GM19455 (cell line): ENCODE measurements around the gene OR7D2.
"Not testable (repeated sequence)": the region's sequence is repeated elsewhere in the genome, so short reads cannot be mapped to it uniquely, and the experiment has no call there.

Experiments used
- ATAC-seq: cut with Tn5 transposase; IDR thresholded peaks from one replicate; pipeline ENCODE4 v1.9.1; 2021; ENCODE audit not compliant: unreplicated experiment

The OR7D2 gene

DNA sequence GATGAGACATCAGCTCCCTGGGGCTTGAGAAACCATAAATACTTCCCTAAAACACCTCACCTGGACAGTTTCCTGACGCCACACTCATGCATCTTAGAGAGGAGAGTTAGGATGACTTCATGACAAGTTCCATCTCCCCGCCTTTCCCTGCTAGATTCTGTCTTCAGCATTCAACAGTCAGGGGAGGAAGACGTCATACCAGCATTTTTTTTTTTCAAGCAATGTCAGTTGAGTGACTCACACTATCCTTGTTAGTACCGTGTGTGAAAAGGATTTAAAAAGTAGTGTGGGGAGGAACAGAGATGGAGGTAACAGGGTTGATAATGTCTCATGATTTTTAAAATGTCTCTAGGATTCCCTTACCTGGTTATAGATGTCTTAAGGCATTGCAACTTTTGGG is at the start of gene OR7D2:
Gene OR7D2, plus strand, starts transcription at position 79 of the 400 bp plus-strand sequence. CDS start 6,803 bp downstream, outside the sequence.
- no peak for ATAC-seq

- no peak for ATAC-seq
Measured at GRCh38 chr19:9130965-9131364, 47.8 kb upstream of the OR7D2 start.

DNA sequence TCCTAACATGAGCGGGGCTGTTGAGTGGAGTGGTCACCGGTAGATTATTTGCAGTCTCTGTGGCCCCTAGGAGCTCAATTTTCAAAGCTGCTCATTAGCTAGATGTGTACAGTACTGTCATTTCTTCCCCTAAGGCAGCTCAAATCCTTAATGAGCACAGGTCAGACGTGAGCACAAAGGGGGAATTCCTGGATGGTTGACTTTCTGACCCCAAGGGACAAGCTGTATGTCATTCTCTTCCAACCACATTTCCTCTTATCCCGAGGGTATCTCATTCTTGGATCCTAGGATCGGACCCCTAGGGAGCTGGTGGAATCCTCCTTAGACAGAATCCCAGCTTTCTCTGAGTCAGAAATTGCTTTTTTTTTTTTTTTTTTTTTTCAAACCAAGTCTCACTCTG is 46.4 kb upstream of the OR7D2 start:
- ATAC-seq = no peak

- ATAC-seq = peak; percentile 12
Measured at GRCh38 chr19:9139609-9140158, 39.1 kb upstream of the OR7D2 start.

- ATAC-seq = peak; percentile 87
Measured at GRCh38 chr19:9140159-9140874, 38.5 kb upstream of the OR7D2 start, which contains the start of gene ZNF317. TSS of gene ZNF317 (plus strand) at chr19:9140397. CDS start at chr19:9156017, 15,620 bp downstream.

DNA sequence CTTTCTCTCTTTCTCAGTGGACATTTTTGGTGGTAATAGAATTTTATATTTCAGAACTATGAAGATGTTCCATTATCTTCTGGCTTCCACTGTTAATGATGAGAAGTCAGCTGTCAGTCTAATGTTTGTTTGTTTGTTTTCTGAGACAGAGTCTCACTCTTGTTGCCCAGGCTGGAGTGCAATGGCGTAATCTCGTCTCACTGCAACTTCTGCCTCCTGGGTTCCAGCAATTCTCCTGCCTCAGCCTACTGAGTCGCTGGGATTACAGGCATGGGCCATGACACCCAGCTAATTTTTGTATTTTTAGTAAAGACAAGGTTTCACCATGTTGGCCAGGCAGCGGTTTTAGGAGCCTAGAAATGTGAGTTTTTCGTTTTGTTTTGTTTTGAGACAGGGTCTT is 33.9 kb upstream of the OR7D2 start:
- ATAC-seq = no peak

DNA sequence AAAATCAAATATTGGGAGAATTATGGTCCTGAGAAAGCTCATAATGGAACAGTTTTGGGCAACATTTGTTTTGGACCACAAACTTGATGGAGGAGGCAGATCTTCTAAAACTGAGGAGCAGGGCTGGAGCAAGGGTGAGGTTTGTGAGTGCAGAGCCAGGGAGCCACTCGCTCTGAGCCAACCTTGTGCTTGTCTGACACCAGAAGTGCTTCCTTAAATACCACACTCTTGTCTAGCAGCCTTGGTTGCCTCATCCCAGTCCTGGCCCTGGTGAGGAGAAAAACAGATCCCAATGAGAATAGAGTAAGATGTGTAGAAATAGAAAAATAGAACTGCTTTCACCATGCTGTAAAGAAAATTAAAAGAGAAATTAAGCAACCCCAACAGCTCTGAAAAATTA is 31.9 kb upstream of the OR7D2 start:
- ATAC-seq = no peak

DNA sequence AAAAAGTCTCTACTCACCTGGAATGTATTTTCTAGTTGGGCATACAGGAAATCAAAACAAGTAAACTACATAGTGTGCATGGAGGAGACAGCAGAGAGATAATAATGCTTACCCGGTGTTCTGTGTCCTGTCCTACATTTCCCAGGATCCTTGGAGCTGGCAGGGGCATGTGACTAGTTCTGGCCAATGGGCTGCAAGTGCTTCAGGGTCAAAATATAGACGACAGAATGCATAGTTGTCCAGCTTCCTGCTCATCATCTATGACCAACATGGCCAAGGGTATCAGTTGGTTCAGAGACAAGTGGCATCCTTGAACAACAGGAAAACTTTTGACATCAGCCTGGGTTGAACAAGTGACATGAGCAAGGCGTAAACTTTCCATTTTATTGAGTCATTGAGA is 30.1 kb upstream of the OR7D2 start:
- ATAC-seq = no peak

DNA sequence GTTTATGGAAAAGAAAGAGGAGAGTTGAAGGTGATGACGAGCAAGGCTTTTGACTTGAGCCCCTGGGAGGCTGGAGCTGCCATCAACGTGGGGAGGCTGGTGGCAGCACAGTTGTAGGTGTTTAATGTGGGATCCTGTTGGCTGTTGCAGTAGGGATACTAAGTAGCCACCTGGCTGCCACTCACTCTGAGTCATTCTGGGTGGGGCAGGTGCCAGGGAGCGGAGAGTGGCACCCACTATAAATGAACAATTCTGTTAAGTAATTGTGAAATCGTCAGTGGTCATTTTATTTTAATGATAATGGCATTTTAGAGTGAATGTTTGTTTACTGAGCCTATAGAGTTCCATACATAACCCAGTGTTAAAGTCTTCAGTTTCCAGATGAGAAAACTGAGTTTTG is 28.8 kb upstream of the OR7D2 start:
- ATAC-seq = no peak

- ATAC-seq = no peak
Measured at GRCh38 chr19:9150650-9151049, 28.1 kb upstream of the OR7D2 start.

DNA sequence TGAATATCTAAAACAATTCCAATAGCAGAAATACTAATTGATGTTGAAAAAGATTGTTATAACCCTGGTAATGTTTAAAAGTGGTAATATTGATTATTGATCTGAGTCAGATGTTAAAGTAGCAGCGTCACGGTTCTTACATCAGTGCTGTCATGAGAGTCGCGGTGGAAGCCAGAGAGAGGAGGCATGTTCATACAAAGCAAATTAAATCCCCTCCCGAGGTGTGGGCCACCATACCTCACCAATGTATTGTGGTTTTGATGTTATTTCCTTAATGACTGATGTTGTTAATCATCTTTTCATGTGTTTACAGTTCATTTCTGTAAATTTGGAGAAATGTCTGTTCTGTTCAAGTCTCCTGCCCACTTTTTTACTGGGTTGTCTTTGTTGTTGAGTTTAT is 27.4 kb upstream of the OR7D2 start:
- ATAC-seq = no peak

GRCh38 chr19:9155591-9155990 is 23.2 kb upstream of the OR7D2 start:
- no peak for ATAC-seq

DNA sequence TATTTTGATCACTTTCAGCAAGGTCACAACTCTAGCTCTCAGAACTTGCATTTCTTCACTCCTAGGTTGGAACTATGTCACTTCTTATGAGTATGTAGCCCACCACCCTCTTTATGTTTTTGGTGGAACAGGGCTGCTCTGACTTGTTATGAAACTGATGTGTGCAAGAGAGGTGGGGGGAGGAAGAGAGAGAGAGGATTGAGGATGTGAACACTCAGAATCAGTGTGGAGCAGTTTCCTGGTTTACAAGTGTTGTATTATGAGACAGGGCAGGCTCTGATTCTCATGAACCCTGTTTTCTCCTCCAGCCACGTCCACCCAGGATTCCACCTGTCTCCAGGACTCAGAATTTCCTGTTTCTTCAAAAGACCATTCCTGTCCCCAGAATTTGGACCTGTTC is 22.5 kb upstream of the OR7D2 start:
- no peak for ATAC-seq

DNA sequence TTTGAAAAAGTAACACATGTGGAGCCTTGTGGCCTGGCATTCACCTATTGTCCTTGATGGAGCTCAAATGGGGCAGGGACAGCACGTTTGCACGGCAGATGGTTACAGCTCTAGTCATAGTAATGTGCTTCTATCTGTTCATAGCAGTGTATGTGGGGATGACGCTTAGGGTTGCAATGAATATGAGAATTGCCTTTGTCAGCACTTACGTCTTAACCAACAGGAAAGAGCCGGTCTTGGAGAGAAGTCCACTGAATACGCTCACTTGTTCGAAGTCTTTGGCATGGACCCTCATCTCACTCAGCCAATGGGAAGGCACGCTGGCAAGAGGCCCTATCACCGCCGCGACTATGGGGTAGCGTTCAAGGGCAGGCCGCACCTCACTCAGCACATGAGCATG is 18.9 kb upstream of the OR7D2 start:
- no peak for ATAC-seq

DNA sequence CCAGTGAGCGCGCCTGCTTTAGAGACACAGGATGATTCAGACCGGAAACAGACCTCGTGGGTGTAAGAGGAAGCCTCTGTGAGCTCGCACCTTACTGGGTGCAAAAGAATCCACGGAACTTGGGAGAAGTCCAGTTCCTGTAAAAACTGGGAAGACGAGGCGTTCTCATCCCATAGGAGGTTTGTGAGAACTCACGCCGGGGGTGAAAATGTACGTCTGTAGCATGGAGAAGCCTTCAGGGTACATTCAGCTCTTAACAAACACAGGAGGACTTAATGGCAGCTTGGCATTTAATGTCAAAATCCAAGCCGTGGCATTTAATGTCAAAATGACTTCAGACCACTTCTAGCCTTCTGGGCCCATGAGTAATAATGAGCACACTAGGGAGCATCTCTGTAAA is 17.4 kb upstream of the OR7D2 start:
- ATAC-seq = no peak

DNA sequence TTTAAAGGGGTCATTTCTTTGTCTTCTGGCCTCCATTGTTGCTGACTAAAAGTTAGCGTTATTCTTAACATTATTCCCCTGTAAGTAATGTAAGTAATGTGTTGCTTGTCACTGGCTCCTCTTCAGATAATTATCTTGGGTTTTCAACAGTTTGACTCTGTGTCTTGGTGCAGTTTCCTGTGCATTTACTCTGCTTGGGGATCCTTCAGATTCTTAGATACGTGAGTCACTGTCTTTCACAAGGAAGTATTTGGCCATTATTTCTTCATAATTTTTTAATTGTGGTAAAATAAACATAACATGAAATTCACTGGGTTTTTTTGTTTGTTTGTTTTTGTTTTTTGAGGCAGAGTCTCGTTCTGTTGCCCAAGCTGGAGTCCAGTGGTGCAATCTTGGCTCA is 13.5 kb upstream of the OR7D2 start:
- no peak for ATAC-seq

DNA sequence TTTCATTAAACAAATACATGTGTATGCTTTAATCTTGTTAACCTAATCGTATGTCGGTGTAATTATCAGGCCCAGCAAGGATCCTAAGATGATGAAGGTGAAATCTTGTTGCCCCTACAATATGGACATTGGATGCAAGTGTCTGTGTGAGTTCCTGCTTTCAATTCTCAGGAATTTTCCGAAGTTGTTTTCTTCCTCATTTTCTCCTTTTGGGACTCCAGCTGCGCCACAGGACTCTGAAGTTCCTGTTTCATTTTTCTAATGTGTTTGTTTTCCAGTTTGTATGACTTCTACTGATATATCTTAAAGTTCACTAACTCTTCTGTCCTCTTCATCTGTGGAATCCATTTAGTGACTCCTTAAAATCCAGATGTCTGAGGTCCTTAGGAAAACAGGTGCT is 11.9 kb upstream of the OR7D2 start:
- no peak for ATAC-seq

DNA sequence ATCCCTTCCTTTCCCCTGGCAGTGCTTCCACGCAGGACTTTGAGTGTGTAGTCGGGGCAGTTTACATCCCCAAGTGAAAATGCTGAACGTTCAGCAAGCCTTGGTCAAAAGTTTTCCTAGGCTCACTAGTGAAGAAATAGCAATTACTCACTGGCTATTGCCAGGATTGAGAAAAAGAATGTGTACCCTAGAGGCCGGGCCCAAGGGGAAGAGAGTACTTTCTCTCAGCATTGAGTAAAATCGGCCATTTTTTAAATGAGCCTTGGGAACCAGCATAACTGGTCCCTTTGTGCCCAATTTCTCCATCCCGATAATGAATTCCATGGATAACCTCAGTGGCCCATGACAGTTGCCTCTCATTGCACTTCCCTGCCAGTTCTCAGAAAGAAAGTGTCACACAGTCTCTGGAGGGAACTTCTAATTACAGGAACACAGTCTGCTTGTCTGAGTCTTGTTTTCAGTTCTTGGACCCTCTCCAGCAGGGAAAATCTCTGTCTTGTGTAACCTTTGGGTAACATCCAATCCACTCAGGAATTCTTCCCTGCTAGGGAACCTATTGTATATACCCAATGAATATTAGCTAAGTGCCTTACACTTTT is 7.3 kb upstream of the OR7D2 start:
- no peak for ATAC-seq

GRCh38 chr19:9175326-9175725 is 3.5 kb upstream of the OR7D2 start:
- no peak for ATAC-seq

GRCh38 chr19:9183000-9183399 is 4.2 kb downstream of the OR7D2 start:
- no peak for ATAC-seq

- ATAC-seq = no peak
Measured at GRCh38 chr19:9187191-9187590, 8.4 kb downstream of the OR7D2 start.

GRCh38 chr19:9189535-9189934 is 10.8 kb downstream of the OR7D2 start:
- ATAC-seq = no peak

GRCh38 chr19:9198044-9198443 is 19.3 kb downstream of the OR7D2 start:
- ATAC-seq = not testable (repeated sequence)
